SIG-M5 treated with dmso at 0.1 percent for 504 hours (cell line): ENCODE results near the gene CCS.
A peak's percentile ranks its signal among the peaks of the same experiment; 100 is the strongest.
"Not testable (repeated sequence)": the region's sequence is repeated elsewhere in the genome, so short reads cannot be mapped to it uniquely, and the experiment has no call there.

Experiments
- DNase-seq: peaks from one replicate; lab custom pipeline; 2025; ENCODE audit not compliant: unreplicated experiment; lab: John Stamatoyannopoulos, UW

CCS gene, protein sequence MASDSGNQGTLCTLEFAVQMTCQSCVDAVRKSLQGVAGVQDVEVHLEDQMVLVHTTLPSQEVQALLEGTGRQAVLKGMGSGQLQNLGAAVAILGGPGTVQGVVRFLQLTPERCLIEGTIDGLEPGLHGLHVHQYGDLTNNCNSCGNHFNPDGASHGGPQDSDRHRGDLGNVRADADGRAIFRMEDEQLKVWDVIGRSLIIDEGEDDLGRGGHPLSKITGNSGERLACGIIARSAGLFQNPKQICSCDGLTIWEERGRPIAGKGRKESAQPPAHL

DNA sequence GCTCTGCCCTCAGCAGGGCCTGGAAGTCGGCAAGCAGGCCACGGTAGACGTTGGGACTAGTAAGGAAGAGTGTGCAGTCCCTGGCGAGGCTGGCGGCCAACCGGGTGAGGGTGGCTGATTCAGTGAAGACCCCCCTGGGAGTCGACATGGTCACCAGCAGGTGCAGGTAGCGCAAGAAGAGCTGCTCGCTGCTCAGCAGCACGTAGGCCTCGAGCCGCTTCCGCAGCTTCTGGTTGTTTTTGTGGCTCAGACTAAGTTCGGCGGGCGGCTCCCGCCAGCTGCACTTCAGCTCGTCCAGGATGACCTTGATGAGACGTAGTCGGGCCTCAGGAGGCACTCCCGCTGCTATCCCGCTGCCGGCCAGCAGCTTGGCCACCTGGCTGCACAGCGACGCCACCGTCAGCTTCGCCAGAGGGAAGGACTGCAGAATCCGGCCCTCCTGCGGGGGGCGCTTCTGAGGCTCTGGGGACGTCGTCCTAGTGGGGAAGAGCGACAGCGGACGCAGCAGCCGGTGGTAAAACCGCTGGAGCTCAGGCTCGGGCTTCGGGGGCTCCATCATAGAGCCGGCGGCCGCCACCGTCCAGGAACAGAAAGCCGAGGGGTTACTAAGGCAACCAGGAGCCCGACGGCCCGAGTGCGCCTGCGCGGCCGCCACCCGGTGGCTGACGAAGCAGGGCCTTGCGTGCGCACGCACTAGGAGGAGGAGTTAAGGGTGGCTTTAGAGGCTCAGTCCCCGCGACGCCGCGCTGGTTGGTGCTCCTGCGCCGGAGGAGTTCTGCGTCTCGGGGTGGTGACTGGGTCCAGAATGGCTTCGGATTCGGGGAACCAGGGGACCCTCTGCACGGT is at the start of gene CCS, which contains the start of gene CCDC87:
Gene CCS (plus strand): TSS at position 729 of the 846 bp plus-strand sequence. CDS start 77 bp downstream, at position 806.
Gene CCDC87 (minus strand): TSS at position 607 of the 846 bp plus-strand sequence. CDS start 48 bp downstream, at position 559.
- peak; percentile 92 for DNase-seq

DNA sequence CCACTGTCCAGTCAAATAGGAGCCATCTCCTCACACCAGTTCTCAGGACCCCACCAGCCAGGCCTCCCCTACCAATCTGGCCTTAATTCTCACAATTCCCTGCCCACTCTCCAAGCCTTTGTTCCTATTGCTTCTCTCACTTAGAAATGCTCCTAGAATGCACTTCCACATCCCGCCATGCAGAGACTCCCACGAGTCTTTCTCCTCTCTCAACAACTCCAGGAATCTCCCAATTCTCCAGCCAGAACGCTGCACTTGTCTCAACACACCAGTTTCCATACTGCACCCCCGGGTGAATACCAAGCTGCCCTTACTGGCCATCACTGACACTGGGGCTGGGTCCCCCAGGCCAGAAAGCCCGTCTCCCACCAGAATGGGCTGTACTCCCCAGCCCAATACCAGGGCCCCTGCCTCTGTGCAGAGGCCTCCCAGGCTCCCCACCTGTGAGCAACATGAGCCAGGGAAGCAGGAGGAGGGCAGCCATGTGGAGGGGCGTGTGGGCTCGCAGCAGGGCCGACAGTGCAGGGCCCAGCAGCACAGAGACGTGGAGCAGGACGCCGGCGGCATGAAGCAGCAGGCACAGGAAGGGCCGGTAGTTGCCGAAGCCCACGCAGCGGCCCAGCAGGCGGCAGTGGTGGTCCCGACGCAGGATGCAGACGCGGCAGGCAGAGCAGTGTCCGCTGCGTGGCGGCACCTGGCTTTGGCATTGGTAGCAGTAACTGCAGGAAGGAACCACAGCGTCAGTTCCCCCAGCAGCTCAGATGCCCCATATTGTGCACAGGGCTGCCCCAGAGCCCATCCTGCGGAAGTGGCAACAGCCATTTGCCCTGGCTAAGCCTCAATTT is 49.5 kb upstream of the CCS start:
- DNase-seq: no peak

GRCh38 chr11:66544952-66545351 is 48.0 kb upstream of the CCS start:
- DNase-seq: not testable (repeated sequence)

GRCh38 chr11:66545701-66546367 is 47.2 kb upstream of the CCS start, which contains the start of gene ZDHHC24:
TSS of gene ZDHHC24 (minus strand) at chr11:66546048. CDS start at chr11:66546003, 45 bp downstream.
- peak; percentile 93 for DNase-seq

DNA sequence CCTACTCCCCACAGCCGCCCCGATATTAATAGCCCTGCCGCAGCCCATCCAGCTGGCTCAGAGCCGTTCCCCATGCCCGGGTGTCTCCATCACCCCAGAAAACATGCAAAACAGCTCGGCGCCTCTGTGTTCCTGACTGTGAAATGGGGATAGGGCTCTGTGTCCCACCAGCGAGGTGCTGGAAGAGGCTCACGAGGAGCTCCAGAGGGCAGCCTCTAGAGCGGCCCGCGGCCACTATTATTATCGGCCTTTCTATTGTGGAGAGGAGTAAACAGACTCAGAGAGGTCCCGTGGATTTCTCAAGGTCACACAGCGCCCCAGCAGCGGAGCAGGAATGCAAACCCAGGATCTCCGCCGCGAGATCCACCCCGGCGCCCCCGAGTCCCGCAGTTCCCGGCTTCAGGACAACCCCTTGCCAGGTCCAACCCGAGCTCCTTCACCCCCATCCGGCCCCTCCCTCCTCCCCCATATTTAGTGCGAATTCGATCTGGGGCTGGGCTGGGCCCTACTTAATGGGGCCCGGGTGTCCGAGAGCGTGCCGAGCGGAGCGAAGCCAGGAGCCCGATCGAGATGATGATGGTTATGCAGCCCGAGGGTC is 46.5 kb upstream of the CCS start, which contains the start of gene ACTN3:
Gene ACTN3 (plus strand): TSS at position 536 of the 598 bp plus-strand sequence. CDS start 35 bp downstream, at position 571.
- no peak for DNase-seq

GRCh38 chr11:66546966-66547661 is 45.9 kb upstream of the CCS start:
- DNase-seq: no peak

DNA sequence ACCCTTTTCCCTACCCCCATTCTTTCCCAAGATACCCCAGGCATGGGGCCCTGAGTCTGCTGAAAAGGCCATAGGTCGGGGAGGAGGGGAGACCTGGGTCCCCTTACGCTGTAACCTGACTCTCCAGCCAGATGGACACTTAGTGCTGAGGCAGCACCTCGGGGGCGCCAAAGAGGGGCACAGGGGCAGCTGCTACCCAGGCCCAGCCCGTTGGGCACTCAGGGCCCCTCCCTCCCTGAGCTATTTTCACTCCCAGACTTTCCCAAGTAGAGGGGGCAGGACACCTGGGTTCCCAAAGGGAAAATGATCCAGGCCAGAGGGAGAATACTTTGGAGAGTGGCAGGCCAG is 45.3 kb upstream of the CCS start:
- DNase-seq: no peak

DNA sequence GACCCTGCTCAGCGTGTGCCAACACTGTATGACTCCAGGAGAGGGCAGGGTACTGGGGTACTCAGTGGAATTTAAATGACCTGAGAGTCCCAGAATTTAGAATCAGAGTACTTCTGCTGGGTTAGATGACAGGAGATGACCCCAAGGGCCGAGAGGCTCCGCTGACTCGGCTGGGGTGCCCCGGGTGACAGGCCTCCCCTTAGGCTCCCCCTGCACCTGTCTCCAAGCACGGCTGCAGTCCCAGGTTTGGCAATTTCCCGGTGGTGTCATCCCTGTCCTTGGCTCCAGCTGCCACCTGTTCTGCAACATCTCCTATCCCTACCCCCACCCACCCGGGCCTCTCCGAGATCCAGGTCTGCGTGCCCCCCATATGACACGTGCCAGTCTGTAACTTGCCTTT is 44.9 kb upstream of the CCS start:
- DNase-seq: no peak

DNA sequence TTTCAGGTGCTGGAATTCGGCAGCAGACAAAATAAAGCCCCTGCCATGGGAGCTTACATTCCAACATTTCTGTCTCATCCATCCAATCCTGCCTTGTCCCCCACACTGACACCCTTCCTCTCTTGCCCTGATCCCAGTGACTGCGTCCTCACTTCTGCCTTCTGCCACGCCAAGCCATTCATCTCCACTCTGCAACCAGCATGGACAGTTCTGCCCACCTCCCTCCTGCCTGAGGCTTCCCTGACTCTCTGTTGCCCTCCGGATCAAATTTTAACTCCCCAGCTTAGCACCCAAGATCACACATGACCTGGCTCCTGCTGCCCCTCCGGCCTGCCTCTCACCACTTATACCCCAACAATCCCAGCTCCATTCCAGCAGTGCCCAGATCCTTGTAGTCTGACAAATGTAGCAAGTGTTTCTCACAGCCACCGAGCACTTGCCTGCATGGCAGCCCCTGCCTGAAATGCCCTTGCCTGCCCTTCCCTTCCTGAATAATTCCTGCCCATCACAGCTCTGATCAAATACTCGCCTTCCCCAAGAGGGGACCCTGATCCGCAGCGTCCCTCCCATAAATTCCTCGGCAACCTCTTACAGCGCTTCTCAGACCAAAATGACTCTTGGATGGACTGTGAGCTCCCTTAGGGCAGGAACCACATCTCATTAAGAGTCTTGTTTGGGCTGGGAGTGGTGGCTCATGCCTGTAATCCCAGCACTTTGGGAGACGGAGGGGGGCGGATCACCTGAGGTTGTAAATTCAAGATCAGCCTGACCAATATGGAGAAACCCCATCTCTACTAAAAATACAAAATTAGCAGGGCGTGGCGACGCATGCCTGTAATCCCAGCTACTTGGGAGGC is 44.0 kb upstream of the CCS start:
- no peak for DNase-seq

- DNase-seq: no peak
Measured at GRCh38 chr11:66549696-66550095, 43.3 kb upstream of the CCS start.

- DNase-seq: no peak
Measured at GRCh38 chr11:66550887-66551286, 42.1 kb upstream of the CCS start.

- DNase-seq: no peak
Measured at GRCh38 chr11:66554602-66555001, 38.4 kb upstream of the CCS start.

DNA sequence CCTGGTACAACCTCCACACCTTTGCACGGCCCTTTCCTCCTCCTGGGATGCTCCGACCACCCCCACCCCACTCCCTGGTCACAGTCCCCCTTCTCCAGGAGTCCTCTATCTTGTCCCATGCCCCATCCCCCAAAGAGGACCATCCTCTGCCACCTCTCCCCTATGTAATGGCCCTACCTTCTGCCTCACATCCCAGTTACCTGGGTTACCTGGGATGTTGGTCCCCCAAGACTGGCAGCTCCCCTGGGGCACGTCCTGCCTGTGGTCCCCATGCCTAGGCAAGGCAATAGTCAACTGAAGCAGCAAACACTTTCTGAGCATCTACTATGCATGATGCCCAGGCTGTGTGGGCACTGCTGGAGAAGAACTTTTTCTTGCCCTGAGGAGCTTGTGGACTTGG is 37.6 kb upstream of the CCS start:
- DNase-seq: no peak

- no peak for DNase-seq
Measured at GRCh38 chr11:66556086-66556485, 36.9 kb upstream of the CCS start.

GRCh38 chr11:66557733-66558326 is 35.2 kb upstream of the CCS start:
- no peak for DNase-seq

DNA sequence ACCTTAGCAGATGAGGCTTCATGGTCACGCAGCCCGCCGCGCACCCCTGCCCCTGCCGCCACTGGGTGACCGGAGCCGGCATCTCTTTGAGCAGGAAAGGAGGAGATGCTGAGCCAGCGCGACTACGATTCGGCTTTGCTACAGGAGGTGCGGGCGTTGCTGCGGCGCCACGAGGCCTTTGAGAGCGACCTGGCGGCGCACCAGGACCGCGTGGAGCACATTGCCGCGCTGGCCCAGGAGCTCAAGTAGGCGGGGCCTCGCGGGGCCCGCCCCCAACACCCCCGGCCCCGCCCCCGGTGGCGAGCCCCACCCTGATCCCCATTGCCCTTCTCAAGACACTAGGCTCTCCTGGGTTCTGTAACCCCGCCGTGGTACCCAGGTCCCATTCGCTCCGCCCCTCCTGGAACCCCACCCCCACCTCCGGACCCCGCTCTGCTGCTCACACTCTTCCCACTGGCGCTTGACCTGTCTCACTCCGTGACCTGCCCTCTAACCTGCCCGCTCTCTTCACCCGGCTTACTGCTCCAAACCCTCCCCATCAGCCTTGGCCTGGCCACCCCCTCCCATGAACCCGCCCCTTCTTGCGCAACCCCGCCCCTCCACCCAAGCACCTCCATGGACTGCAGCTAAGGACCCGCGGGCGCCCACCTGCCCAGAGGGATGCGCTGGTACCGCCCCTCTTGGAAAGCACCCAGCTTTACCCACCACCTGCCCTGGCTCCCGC is 33.7 kb upstream of the CCS start:
- DNase-seq: no peak

GRCh38 chr11:66559866-66560676 is 32.9 kb upstream of the CCS start:
- no peak for DNase-seq
